Spleen (tissue), 7 donors: ENCODE measurements around the gene CACNA1A.

Source experiments
- POLR2A ChIP-seq, 3 donors: fragments of 450-650 bp; IDR thresholded peaks; one replicate each; pipeline ENCODE4 v1.5.1; 2017; ENCODE audit warnings: antibody characterized with exemption in 3 of 3, mild to moderate bottlenecking in 1 of 3
- POLR2AphosphoS5 ChIP-seq, 3 donors: sonication (generic); formaldehyde crosslinking; IDR thresholded peaks; one replicate each; pipeline ENCODE4 v1.5.1; 2017; ENCODE audit warnings: antibody characterized with exemption in 3 of 3
- TF ChIP-seq, protein P1 (sequence below), 11 experiments: fragments of 200-600 bp in 7 of 11; fragments of 450-650 bp in 4 of 11; sonication (generic) in 4 of 11; IDR thresholded peaks in 8 of 11; conservative IDR thresholded peaks in 3 of 11; 1 replicate in 7 of 11; 2 replicates in 4 of 11; pipeline versions ENCODE4 v1.4.0 to v1.8.0; 2016 to 2021; ENCODE audit warnings: antibody characterized with exemption in 11 of 11, inconsistent platforms in 4 of 11, mild to moderate bottlenecking in 1 of 11
- donor health status: DM: no; HTN: no; CAD: no; lungs with moderate emphysema.
- donor health status: DM: no; HTN: no; CAD: no.
- donor health status: DM: no; HTN: no; CAD: no.

DNA sequence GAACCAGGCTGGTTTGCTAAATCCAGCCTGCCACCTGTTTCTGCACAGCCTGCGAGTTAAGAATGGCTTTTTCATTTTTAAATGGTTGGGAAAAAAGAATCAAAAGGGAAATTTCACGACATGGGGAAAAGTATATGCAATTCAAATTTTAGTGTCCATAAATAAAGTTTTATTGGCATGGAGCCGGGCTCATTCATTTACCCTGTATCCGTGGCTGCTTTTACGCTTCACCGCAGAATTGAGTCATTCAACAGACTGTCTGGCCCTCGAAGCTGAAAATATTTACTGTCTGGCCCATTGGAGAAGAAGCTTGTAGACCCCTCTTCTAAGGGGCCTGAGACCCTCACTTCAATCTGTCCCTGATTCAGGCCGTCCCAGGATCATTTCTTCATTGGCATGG, 329.9 kb downstream of the CACNA1A start:
- TF ChIP-seq, protein P1, sequence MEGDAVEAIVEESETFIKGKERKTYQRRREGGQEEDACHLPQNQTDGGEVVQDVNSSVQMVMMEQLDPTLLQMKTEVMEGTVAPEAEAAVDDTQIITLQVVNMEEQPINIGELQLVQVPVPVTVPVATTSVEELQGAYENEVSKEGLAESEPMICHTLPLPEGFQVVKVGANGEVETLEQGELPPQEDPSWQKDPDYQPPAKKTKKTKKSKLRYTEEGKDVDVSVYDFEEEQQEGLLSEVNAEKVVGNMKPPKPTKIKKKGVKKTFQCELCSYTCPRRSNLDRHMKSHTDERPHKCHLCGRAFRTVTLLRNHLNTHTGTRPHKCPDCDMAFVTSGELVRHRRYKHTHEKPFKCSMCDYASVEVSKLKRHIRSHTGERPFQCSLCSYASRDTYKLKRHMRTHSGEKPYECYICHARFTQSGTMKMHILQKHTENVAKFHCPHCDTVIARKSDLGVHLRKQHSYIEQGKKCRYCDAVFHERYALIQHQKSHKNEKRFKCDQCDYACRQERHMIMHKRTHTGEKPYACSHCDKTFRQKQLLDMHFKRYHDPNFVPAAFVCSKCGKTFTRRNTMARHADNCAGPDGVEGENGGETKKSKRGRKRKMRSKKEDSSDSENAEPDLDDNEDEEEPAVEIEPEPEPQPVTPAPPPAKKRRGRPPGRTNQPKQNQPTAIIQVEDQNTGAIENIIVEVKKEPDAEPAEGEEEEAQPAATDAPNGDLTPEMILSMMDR (IDR thresholded peaks at IDR 0.05 in 8 of 11, conservative IDR thresholded peaks at IDR 0.05 in 3 of 11): no peak
- no peak for TF ChIP-seq POLR2AphosphoS5 (IDR thresholded peaks at IDR 0.05)
- TF ChIP-seq POLR2A (IDR thresholded peaks at IDR 0.05): no peak
